Measurements from ENCODE around the gene PLCG2. TPM values are rescaled to one million over a fixed set of nuclear protein-coding genes. Genes with fewer than 3 reads are reported as not detected.

The PLCG2 gene
- total and polyA plus RNA-seq, 2 of the 8 experiments (the other 6 are each of a cell fraction or from before 2014, with no cell fraction given): 6.1 to 6.9 TPM

- TF ChIP-seq CHD7 (IDR thresholded peaks at IDR 0.05; ENCODE audit: insufficient replicate concordance, low read length) (no peak), POLR2A (IDR thresholded peaks at IDR 0.05; ENCODE audit: control extremely low read depth in 1 of 2, low read depth in 2 of 2, low read length in 2 of 2) (no peak), ZNF274 (IDR thresholded peaks at IDR 0.05; ENCODE audit: borderline replicate concordance, extremely low read depth, low read length) (no peak), NRF1 (IDR thresholded peaks at IDR 0.05; ENCODE audit: low read depth, low read length) (no peak)
These were observed 230.0 kb downstream of the PLCG2 start (continued) for GRCh38 chr16:82008957-82009592.
